HG03196 (cell line): ENCODE data around the gene OLFML2A.
"Not testable (repeated sequence)": the region's sequence is repeated elsewhere in the genome, so short reads cannot be mapped to it uniquely, and the experiment has no call there.

Source experiments
- ATAC-seq: cut with Tn5 transposase; IDR thresholded peaks from one replicate; pipeline ENCODE4 v1.9.1; 2021; ENCODE audit not compliant: unreplicated experiment

OLFML2A gene

GRCh38 chr9:124818431-124819281 lies 41.7 kb downstream of the OLFML2A start:
- ATAC-seq = no peak

GRCh38 chr9:124820698-124821623 lies 44.0 kb downstream of the OLFML2A start:
- ATAC-seq = no peak

- ATAC-seq = no peak
Observed at GRCh38 chr9:124828489-124829333, 51.8 kb downstream of the OLFML2A start.

- ATAC-seq = no peak
Observed at GRCh38 chr9:124829334-124829669, 52.4 kb downstream of the OLFML2A start.

- no peak for ATAC-seq
Observed at GRCh38 chr9:124830593-124830992, 53.7 kb downstream of the OLFML2A start.

- no peak for ATAC-seq
Observed at GRCh38 chr9:124831642-124832364, 54.9 kb downstream of the OLFML2A start.

- no peak for ATAC-seq
Observed at GRCh38 chr9:124834591-124834990, 57.7 kb downstream of the OLFML2A start.

GRCh38 chr9:124835026-124835557 lies 58.2 kb downstream of the OLFML2A start:
- no peak for ATAC-seq

GRCh38 chr9:124838132-124838531 lies 61.2 kb downstream of the OLFML2A start:
- ATAC-seq = not testable (repeated sequence)

- ATAC-seq = not testable (repeated sequence)
Observed at GRCh38 chr9:124838567-124839275, 61.8 kb downstream of the OLFML2A start.

- no peak for ATAC-seq
Observed at GRCh38 chr9:124839612-124840299, 62.8 kb downstream of the OLFML2A start.

- ATAC-seq = no peak
Observed at GRCh38 chr9:124840300-124840833, 63.4 kb downstream of the OLFML2A start.

GRCh38 chr9:124841075-124841821 lies 64.3 kb downstream of the OLFML2A start:
- ATAC-seq = no peak

- no peak for ATAC-seq
Observed at GRCh38 chr9:124843456-124844034, 66.6 kb downstream of the OLFML2A start.

GRCh38 chr9:124844291-124844690 lies 67.4 kb downstream of the OLFML2A start:
- ATAC-seq = no peak

- not testable (repeated sequence) for ATAC-seq
Observed at GRCh38 chr9:124846467-124846866, 69.5 kb downstream of the OLFML2A start.

GRCh38 chr9:124846969-124847368 lies 70.0 kb downstream of the OLFML2A start:
- ATAC-seq = no peak
